GM15510 (cell line): ENCODE data around the gene SLC26A11.

ENCODE experiments used
- POLR2A ChIP-seq: IDR thresholded peaks from 3 replicates; pipeline ENCODE4 v1.6.1; 2011; ENCODE audit warnings: borderline replicate concordance; ENCODE audit not compliant: insufficient read length; ENCODE audit errors: extremely low read depth

The SLC26A11 gene

GRCh38 chr17:80189611-80190010 lies 30.6 kb upstream of the SLC26A11 start:
- no peak for TF ChIP-seq POLR2A

- no peak for TF ChIP-seq POLR2A
Measured at GRCh38 chr17:80190716-80191115, 29.5 kb upstream of the SLC26A11 start.

- no peak for TF ChIP-seq POLR2A
Measured at GRCh38 chr17:80191192-80191591, 29.0 kb upstream of the SLC26A11 start.

- TF ChIP-seq POLR2A = no peak
Measured at GRCh38 chr17:80191865-80192661, 28.2 kb upstream of the SLC26A11 start.

GRCh38 chr17:80195141-80195540 lies 25.1 kb upstream of the SLC26A11 start:
- TF ChIP-seq POLR2A = no peak

- TF ChIP-seq POLR2A = no peak
Measured at GRCh38 chr17:80195671-80196529, 24.3 kb upstream of the SLC26A11 start.

GRCh38 chr17:80196652-80197051 lies 23.6 kb upstream of the SLC26A11 start:
- TF ChIP-seq POLR2A = no peak

GRCh38 chr17:80198144-80198661 lies 22.0 kb upstream of the SLC26A11 start:
- TF ChIP-seq POLR2A = no peak

GRCh38 chr17:80201446-80201845 lies 18.8 kb upstream of the SLC26A11 start:
- no peak for TF ChIP-seq POLR2A

- no peak for TF ChIP-seq POLR2A
Measured at GRCh38 chr17:80202197-80202596, 18.0 kb upstream of the SLC26A11 start.

GRCh38 chr17:80203471-80203963 lies 16.7 kb upstream of the SLC26A11 start:
- TF ChIP-seq POLR2A = no peak

- no peak for TF ChIP-seq POLR2A
Measured at GRCh38 chr17:80204626-80205468, 15.4 kb upstream of the SLC26A11 start.

GRCh38 chr17:80205811-80206210 lies 14.4 kb upstream of the SLC26A11 start:
- TF ChIP-seq POLR2A = no peak

- no peak for TF ChIP-seq POLR2A
Measured at GRCh38 chr17:80208050-80208449, 12.2 kb upstream of the SLC26A11 start.
